ENCODE results near the gene SPAG8. TPM values are rescaled to one million over a fixed set of nuclear protein-coding genes. Genes with fewer than 3 reads are reported as not detected.

SPAG8 gene
- polyA plus RNA-seq, 1 donor (not counting 4 experiments of a cell fraction or from before 2014, with no cell fraction given) = 0.08 TPM

DNA sequence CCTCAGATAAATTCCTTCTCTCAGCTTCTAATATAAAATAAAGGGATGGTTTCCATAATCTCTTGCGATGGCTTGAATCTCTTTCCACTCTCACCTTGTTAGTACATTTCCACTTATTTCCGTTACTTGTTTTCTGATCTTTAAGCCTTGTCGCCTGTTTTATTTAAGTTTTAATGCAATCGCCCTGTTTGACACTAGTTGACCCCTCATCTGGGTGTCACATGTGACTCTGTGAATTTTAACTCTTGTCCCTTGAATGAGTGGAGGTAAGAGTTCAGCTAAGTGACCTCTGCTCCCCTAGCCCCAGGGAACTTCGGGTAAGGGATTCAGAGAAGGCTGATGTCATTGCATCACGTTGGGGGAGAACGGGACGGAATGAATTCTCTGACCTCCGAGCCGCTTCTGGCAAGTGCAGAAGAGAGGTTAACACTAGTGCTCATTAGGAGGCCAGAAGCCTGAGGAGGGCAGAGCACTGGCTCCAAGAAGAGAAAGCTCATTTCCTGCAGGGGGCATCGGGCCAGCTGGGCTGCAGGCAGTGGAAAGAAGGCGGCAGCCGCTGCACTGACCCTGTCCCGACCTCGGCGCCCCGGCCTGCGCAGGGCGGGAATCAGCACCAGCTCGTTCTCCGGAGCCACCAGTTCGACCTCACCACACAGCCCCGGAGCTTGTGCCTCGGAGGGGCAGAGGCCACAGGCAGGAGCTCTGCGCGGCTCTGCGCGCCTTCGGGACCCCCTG is 2.2 kb upstream of the SPAG8 start:
- DNase-seq (ENCODE audit: low read depth, low spot score) (no peak), FAIRE-seq (no peak)
- dilution Hi-C loops (cut with MboI; ENCODE audit: extremely low pct_ligation_motif_present, low sequenced_read_pairs) = no loop called here
- Histone ChIP-seq H2AFZ (ENCODE audit: control insufficient read depth, low read length) (peak overlapping the region; percentile 75), H3K4me2 (ENCODE audit: control insufficient read depth, extremely low read depth, insufficient read depth, low read depth, low read length) (peak overlapping the region; percentile 85), H4K20me1 (ENCODE audit: control insufficient read depth, extremely low read depth, insufficient read depth, low read length) (no peaks in the 10 kb centered on the region), H3K36me3 (ENCODE audit: control insufficient read depth in 2 of 2, extremely low read depth in 1 of 2, insufficient read depth in 2 of 2, low read length in 2 of 2) (no peaks in the 10 kb centered on the region), H3K4me1 (ENCODE audit: control insufficient read depth, extremely low read depth, insufficient read depth, low read length) (peaks cover 18% of the 10 kb centered on the region), H3K27me3 (ENCODE audit: control insufficient read depth, extremely low read depth, insufficient read depth, low read length) (no peaks in the 10 kb centered on the region), H3K79me2 (ENCODE audit: control insufficient read depth, insufficient read depth, low read length) (no peaks in the 10 kb centered on the region), H3K4me3 (ENCODE audit: control insufficient read depth in 2 of 3, extremely low read depth in 1 of 3, insufficient read depth in 2 of 3, low read depth in 1 of 3, low read length in 3 of 3) (peak overlapping the region; percentile 73 to 76 (median 76)), H3K9ac (ENCODE audit: control insufficient read depth, extremely low read depth, insufficient read depth, low read length) (peak overlapping the region; percentile 82), H3K9me1 (ENCODE audit: control insufficient read depth, extremely low read depth, insufficient read depth, low read length) (no peaks in the 10 kb centered on the region), H3K27ac (ENCODE audit: control insufficient read depth, insufficient read depth, low read length) (peak overlapping the region; percentile 75), H3K9me3 (ENCODE audit: control insufficient read depth, low read depth, low read length) (no peaks in the 10 kb centered on the region)
- TF ChIP-seq EZH2 (IDR thresholded peaks at IDR 0.05; ENCODE audit: low read length) = no peak
- peak; percentile 27 to 48 (median 35) for TF ChIP-seq CTCF (optimal IDR thresholded peaks at IDR 0.05 in 1 of 3, IDR thresholded peaks at IDR 0.05 in 1 of 3, conservative IDR thresholded peaks at IDR 0.05 in 1 of 3; ENCODE audit: extremely low read depth in 1 of 3, insufficient read depth in 2 of 3, low read length in 3 of 3)

GRCh38 chr9:35813434-35814105 is 1.5 kb upstream of the SPAG8 start:
- peak overlapping the region; percentile 85 for H3K4me2 ChIP-seq (ENCODE audit: control insufficient read depth, extremely low read depth, insufficient read depth, low read depth, low read length)
- H3K27me3 ChIP-seq (ENCODE audit: control insufficient read depth, extremely low read depth, insufficient read depth, low read length) = no peaks in the 10 kb centered on the region
- H3K9ac ChIP-seq (ENCODE audit: control insufficient read depth, extremely low read depth, insufficient read depth, low read length) = no peak overlapping the region
- no peaks in the 10 kb centered on the region for H4K20me1 ChIP-seq (ENCODE audit: control insufficient read depth, extremely low read depth, insufficient read depth, low read length)
- TF ChIP-seq EZH2 (IDR thresholded peaks at IDR 0.05; ENCODE audit: low read length) (no peak), CTCF (optimal IDR thresholded peaks at IDR 0.05 in 1 of 3, IDR thresholded peaks at IDR 0.05 in 1 of 3, conservative IDR thresholded peaks at IDR 0.05 in 1 of 3; ENCODE audit: extremely low read depth in 1 of 3, insufficient read depth in 2 of 3, low read length in 3 of 3) (peak; percentile 50 to 63 (median 58))
- dilution Hi-C loops (cut with MboI; ENCODE audit: extremely low pct_ligation_motif_present, low sequenced_read_pairs) = no loop called here
- no peaks in the 10 kb centered on the region for H3K79me2 ChIP-seq (ENCODE audit: control insufficient read depth, insufficient read depth, low read length)
- FAIRE-seq (peak; percentile 20), DNase-seq (ENCODE audit: low read depth, low spot score) (no peak)
- no peak overlapping the region for H2AFZ ChIP-seq (ENCODE audit: control insufficient read depth, low read length)
- no peaks in the 10 kb centered on the region for H3K9me3 ChIP-seq (ENCODE audit: control insufficient read depth, low read depth, low read length)
- no peaks in the 10 kb centered on the region for H3K36me3 ChIP-seq (ENCODE audit: control insufficient read depth in 2 of 2, extremely low read depth in 1 of 2, insufficient read depth in 2 of 2, low read length in 2 of 2)
- H3K4me3 ChIP-seq (ENCODE audit: control insufficient read depth in 2 of 3, extremely low read depth in 1 of 3, insufficient read depth in 2 of 3, low read depth in 1 of 3, low read length in 3 of 3) = no peak overlapping the region
- H3K4me1 ChIP-seq (ENCODE audit: control insufficient read depth, extremely low read depth, insufficient read depth, low read length) = peaks cover 18% of the 10 kb centered on the region
- H3K9me1 ChIP-seq (ENCODE audit: control insufficient read depth, extremely low read depth, insufficient read depth, low read length) = no peaks in the 10 kb centered on the region
- H3K27ac ChIP-seq (ENCODE audit: control insufficient read depth, insufficient read depth, low read length) = no peak overlapping the region

Data from keratinocyte (primary cell).